Keratinocyte (primary cell): ENCODE measurements around the gene TNFSF8. TPM values are rescaled to one million over a fixed set of nuclear protein-coding genes. Genes with fewer than 3 reads are reported as not detected.

ENCODE experiments used
- DNase-seq: peaks from one replicate; pipeline ENCODE4 v3.0.0-alpha.2; 2011; ENCODE audit warnings: low read depth, missing footprints, low spot score
- FAIRE-seq: peaks from 2 replicates; lab custom pipeline; 2011; peaks lifted over from hg19 to GRCh38; lab: Jason Lieb, UNC
- H2AFZ ChIP-seq: 2 replicates; pipeline ENCODE4 v1.6.0; 2012; ENCODE audit warnings: low read length, control low read depth, inconsistent platforms; ENCODE audit not compliant: control insufficient read depth
- H3K27ac ChIP-seq: 2 replicates; pipeline ENCODE4 v1.5.1; 2011; ENCODE audit warnings: low read length; ENCODE audit not compliant: control insufficient read depth, insufficient read depth
- H3K27me3 ChIP-seq: 3 replicates; pipeline ENCODE4 v1.6.0; 2011; ENCODE audit warnings: low read length; ENCODE audit not compliant: control insufficient read depth, insufficient read depth; ENCODE audit errors: extremely low read depth
- H3K36me3 ChIP-seq, 2 experiments: 2 replicates in 1 of 2; 3 replicates in 1 of 2; pipeline ENCODE4 v1.5.1; 2011; ENCODE audit warnings: low read length in 2 of 2, mild to moderate bottlenecking in 1 of 2; ENCODE audit not compliant: control insufficient read depth in 2 of 2, insufficient read depth in 2 of 2; ENCODE audit errors: extremely low read depth in 1 of 2
- H3K4me1 ChIP-seq: 3 replicates; pipeline ENCODE4 v1.5.1; 2011; ENCODE audit warnings: low read length; ENCODE audit not compliant: control insufficient read depth, insufficient read depth; ENCODE audit errors: extremely low read depth
- H3K4me2 ChIP-seq: 3 replicates; pipeline ENCODE4 v1.6.0; 2011; ENCODE audit warnings: low read depth, low read length; ENCODE audit not compliant: control insufficient read depth, insufficient read depth; ENCODE audit errors: extremely low read depth
- H3K4me3 ChIP-seq, 3 experiments: fragments of 200-600 bp in 1 of 3; sonication (generic) in 1 of 3; 2 replicates in 2 of 3; 3 replicates in 1 of 3; pipeline ENCODE4 v1.5.1; 2011 to 2016; ENCODE audit warnings: low read length in 3 of 3, mild to moderate bottlenecking in 3 of 3, control low read depth in 2 of 3, inconsistent platforms in 1 of 3, low read depth in 1 of 3, mixed read lengths in 1 of 3, mixed run types in 1 of 3, moderate library complexity in 1 of 3; ENCODE audit not compliant: control insufficient read depth in 2 of 3, insufficient read depth in 2 of 3; ENCODE audit errors: extremely low read depth in 1 of 3
- H3K79me2 ChIP-seq: 2 replicates; pipeline ENCODE4 v1.6.0; 2012; ENCODE audit warnings: low read length; ENCODE audit not compliant: control insufficient read depth, insufficient read depth
- H3K9ac ChIP-seq: 3 replicates; pipeline ENCODE4 v1.6.0; 2011; ENCODE audit warnings: low read length; ENCODE audit not compliant: control insufficient read depth, insufficient read depth; ENCODE audit errors: extremely low read depth
- H3K9me1 ChIP-seq: 3 replicates; pipeline ENCODE4 v1.6.0; 2011; ENCODE audit warnings: low read length; ENCODE audit not compliant: control insufficient read depth, insufficient read depth; ENCODE audit errors: extremely low read depth
- H3K9me3 ChIP-seq: 2 replicates; pipeline ENCODE4 v1.5.1; 2012; ENCODE audit warnings: low read depth, low read length; ENCODE audit not compliant: control insufficient read depth
- H4K20me1 ChIP-seq: 3 replicates; pipeline ENCODE4 v1.6.0; 2011; ENCODE audit warnings: low read length; ENCODE audit not compliant: control insufficient read depth, insufficient read depth; ENCODE audit errors: extremely low read depth
- EZH2 ChIP-seq: IDR thresholded peaks from one replicate; pipeline ENCODE4 v1.6.1; 2012; ENCODE audit warnings: inconsistent platforms, mild to moderate bottlenecking, low read length, moderate library complexity
- dilution Hi-C: fragments of 300-500 bp; cut with MboI; formaldehyde crosslinking; loops from one replicate; pipeline ENCODE4 v1.7.0; 2020; ENCODE audit warnings: low sequenced_read_pairs; ENCODE audit not compliant: extremely low pct_ligation_motif_present
- polyA plus RNA-seq, 5 experiments: library from polyadenylated mRNA; depleted of rRNA in 3 of 5; stranded (reverse) in 3 of 5; stranded (forward) in 1 of 5; unstranded in 1 of 5; fragments of >200 nt; gene quantifications; 1 replicate in 1 of 5; 2 replicates in 3 of 5; 3 replicates in 1 of 5; pipeline versions ENCODE4 v1.2.1 to v1.2.3, GENCODE V29; 2011 to 2012; ENCODE audit warnings: missing spikeins in 2 of 5, low read depth in 1 of 5, low replicate concordance in 1 of 5
- TF ChIP-seq, protein P1 (sequence below), 3 experiments: IDR thresholded peaks in 1 of 3; conservative IDR thresholded peaks in 1 of 3; optimal IDR thresholded peaks in 1 of 3; 2 replicates in 2 of 3; 3 replicates in 1 of 3; pipeline versions ENCODE3 to v1.5.1; 2011; ENCODE audit warnings: low read length in 3 of 3, mild to moderate bottlenecking in 3 of 3, moderate library complexity in 2 of 3, control low read depth in 1 of 3, inconsistent platforms in 1 of 3; ENCODE audit not compliant: insufficient read depth in 2 of 3; ENCODE audit errors: extremely low read depth in 1 of 3

The TNFSF8 gene
- polyA plus RNA-seq, 1 donor (not counting 4 experiments of a cell fraction or from before 2014, with no cell fraction given) = not detected

- DNase-seq (no peak), FAIRE-seq (no peak)
- TF ChIP-seq EZH2 = no peak
- no peaks in the 10 kb centered on the region for H3K4me1 ChIP-seq
- no peaks in the 10 kb centered on the region for H3K9me3 ChIP-seq
- no peaks in the 10 kb centered on the region for H3K9me1 ChIP-seq
- H3K36me3 ChIP-seq = no peaks in the 10 kb centered on the region
- no peaks in the 10 kb centered on the region for H3K79me2 ChIP-seq
- no peak overlapping the region for H3K27ac ChIP-seq
- no peaks in the 10 kb centered on the region for H3K27me3 ChIP-seq
- dilution Hi-C loops = no loop called here
- H2AFZ ChIP-seq = no peak overlapping the region
- H3K9ac ChIP-seq = no peak overlapping the region
- no peak overlapping the region for H3K4me2 ChIP-seq
- no peaks in the 10 kb centered on the region for H4K20me1 ChIP-seq
- H3K4me3 ChIP-seq = no peak overlapping the region
Observed at GRCh38 chr9:114938687-114939575, 8.5 kb upstream of the TNFSF8 start.

DNA sequence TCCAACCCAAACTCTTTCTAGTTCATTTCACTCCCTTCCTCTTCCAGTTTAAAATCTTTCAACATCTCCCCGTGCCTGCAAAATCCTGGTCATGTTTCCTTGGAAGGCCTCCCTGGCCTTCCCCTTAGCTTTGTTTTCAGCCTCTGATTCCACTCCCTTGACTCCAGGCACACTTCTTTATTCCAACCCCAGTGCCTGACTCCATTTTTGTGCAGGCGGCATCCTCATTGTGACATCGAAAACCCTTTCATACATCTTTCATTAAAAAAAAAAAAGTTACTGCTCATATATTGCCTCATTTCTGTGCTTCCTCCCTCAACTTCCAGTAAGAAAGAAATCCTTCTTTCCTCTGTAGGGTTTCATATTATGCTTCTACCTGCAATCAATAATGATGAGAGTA lies 7.1 kb upstream of the TNFSF8 start:
- no peaks in the 10 kb centered on the region for H3K27me3 ChIP-seq
- H3K79me2 ChIP-seq = no peaks in the 10 kb centered on the region
- H3K9ac ChIP-seq = no peak overlapping the region
- no peaks in the 10 kb centered on the region for H3K9me1 ChIP-seq
- H3K4me2 ChIP-seq = no peak overlapping the region
- no peaks in the 10 kb centered on the region for H3K4me1 ChIP-seq
- FAIRE-seq (no peak), DNase-seq (no peak)
- H4K20me1 ChIP-seq = no peaks in the 10 kb centered on the region
- no peak overlapping the region for H3K4me3 ChIP-seq
- H3K36me3 ChIP-seq = no peaks in the 10 kb centered on the region
- no peaks in the 10 kb centered on the region for H3K9me3 ChIP-seq
- no peak overlapping the region for H3K27ac ChIP-seq
- dilution Hi-C loops = no loop called here
- H2AFZ ChIP-seq = no peak overlapping the region
- no peak for TF ChIP-seq EZH2
- TF ChIP-seq, protein P1, sequence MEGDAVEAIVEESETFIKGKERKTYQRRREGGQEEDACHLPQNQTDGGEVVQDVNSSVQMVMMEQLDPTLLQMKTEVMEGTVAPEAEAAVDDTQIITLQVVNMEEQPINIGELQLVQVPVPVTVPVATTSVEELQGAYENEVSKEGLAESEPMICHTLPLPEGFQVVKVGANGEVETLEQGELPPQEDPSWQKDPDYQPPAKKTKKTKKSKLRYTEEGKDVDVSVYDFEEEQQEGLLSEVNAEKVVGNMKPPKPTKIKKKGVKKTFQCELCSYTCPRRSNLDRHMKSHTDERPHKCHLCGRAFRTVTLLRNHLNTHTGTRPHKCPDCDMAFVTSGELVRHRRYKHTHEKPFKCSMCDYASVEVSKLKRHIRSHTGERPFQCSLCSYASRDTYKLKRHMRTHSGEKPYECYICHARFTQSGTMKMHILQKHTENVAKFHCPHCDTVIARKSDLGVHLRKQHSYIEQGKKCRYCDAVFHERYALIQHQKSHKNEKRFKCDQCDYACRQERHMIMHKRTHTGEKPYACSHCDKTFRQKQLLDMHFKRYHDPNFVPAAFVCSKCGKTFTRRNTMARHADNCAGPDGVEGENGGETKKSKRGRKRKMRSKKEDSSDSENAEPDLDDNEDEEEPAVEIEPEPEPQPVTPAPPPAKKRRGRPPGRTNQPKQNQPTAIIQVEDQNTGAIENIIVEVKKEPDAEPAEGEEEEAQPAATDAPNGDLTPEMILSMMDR (optimal IDR thresholded peaks at IDR 0.05 in 1 of 3, IDR thresholded peaks at IDR 0.05 in 1 of 3, conservative IDR thresholded peaks at IDR 0.05 in 1 of 3; ENCODE audit: extremely low read depth in 1 of 3, insufficient read depth in 2 of 3, low read length in 3 of 3) = no peak
